HG02763 (cell line): Measurements from ENCODE around the gene CHMP1A.
"Not testable (repeated sequence)": the region's sequence is repeated elsewhere in the genome, so short reads cannot be mapped to it uniquely, and the experiment has no call there.

ENCODE experiments used
- ATAC-seq: cut with Tn5 transposase; IDR thresholded peaks from one replicate; pipeline ENCODE4 v1.9.1; 2021; ENCODE audit warnings: mild to moderate bottlenecking, moderate library complexity; ENCODE audit not compliant: unreplicated experiment

The CHMP1A gene

DNA sequence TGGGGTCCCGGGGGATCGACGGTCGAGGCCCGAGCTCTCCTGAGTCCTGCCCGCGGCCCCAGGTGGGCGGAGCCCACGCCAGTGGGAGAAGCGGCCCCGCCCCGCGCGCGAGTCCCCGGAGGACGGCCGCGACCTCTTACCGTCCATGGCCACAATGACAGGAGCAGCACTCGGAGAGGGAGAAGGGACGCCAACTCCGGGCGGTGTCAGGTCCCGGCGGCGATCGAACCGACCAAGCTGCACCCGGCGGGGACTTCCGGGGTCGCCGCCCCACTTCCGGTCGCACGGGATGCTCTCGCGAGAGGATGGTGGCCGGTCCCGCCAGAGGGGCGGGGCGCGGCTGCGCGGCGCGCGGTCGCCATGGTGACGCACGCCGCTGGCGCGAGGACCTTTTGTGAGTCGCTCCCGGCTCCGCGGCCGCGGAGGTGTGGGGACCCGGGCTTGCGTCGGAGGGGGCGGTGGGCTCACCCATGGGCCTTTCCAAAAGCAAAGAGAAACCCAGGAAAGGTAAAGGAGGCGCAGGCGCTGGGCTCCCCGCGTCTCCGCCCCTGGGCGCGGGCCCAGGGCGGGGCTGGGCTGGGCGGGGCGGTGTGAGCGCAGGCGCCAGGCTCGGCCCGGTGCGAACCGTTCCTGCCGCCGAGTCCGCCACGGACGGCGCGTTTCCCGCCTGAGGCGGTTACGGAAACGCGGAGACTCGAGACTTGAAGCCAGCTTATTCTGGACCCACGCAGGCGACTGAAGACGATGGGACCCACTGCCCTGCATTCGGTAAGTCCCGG, at the start of gene CHMP1A, which contains the start of gene SPATA33:
Gene CHMP1A, minus strand, starts transcription at position 267 of the 779 bp plus-strand sequence. Its CDS starts 120 bp downstream, at position 147.
Gene SPATA33, plus strand, starts transcription at position 395 of the 779 bp plus-strand sequence. Its CDS starts 76 bp downstream, at position 471.
- ATAC-seq = peak; percentile 92

DNA sequence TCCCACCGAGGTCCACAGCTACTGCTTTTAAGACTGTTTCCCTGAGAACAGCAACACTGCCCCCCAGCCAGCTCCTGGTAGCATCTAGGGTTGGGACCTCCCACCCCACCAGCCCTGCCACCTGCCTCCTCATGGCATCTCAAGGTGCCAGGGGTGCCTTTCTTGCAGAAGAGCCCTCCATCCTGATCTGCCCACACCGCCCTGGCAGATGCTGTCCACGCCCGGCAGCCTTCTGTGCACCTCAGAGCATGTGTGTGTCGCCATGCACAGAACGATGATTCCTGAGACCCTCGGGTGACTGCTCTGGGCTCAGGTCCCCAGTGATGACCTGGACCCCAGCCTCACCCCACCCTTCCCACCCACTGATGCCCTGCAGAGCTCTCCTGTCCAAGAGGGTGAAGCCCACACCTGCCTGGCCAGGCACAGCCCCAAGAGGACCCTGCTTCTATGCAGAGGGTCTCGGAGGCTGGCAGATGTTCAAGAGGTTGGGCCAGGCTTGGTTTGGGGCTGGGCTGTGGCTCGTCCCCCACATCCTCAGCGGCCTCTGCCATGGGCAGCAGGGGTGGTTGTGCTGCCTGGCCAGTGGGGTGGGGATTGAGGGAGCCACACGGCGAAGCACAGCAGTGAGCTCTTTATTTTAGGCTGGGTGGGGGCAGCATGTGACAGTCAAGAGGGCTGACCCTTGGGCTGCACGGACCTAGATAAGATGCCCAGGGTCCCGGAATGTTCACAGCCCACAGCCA, 49.2 kb upstream of the CHMP1A start:
- no peak for ATAC-seq

DNA sequence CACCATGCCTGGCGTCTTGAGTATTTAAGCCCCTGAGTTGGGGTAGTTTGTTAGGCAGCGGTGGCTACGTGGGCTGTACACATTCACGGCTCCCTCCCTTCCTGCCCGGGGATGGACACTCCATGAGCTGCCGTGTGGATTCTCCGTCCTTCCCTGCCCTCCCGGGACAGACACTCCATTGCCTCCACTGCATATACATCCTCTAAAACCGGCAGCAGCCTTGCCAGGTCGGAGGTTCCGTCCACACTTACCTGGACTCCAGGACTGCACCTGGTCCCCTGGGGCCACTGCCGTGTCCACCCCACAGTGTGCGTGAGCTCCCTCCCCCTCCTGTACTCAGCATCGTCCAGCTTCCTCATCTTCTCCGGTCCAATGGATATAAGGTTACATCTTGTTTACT, 47.5 kb upstream of the CHMP1A start:
- no peak for ATAC-seq

DNA sequence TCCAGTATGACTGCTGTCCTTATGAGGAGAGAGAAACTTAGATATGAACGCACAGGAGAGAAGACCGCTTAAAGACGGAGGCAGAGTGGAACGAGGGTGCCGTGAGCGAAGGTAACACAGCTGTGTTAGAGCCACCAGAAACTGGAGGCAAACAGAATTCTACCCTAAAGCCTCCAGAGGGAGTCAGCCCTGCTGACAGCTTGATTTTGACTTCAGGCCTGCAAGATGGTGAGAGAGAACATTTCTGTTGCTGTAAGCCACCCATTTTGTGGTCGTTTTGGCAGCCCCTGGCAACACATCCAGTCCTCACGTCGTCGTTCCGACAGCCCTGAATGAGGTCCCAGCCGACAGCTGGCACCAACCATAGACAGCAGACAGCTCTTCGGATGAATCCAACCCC, 46.8 kb upstream of the CHMP1A start:
- no peak for ATAC-seq

DNA sequence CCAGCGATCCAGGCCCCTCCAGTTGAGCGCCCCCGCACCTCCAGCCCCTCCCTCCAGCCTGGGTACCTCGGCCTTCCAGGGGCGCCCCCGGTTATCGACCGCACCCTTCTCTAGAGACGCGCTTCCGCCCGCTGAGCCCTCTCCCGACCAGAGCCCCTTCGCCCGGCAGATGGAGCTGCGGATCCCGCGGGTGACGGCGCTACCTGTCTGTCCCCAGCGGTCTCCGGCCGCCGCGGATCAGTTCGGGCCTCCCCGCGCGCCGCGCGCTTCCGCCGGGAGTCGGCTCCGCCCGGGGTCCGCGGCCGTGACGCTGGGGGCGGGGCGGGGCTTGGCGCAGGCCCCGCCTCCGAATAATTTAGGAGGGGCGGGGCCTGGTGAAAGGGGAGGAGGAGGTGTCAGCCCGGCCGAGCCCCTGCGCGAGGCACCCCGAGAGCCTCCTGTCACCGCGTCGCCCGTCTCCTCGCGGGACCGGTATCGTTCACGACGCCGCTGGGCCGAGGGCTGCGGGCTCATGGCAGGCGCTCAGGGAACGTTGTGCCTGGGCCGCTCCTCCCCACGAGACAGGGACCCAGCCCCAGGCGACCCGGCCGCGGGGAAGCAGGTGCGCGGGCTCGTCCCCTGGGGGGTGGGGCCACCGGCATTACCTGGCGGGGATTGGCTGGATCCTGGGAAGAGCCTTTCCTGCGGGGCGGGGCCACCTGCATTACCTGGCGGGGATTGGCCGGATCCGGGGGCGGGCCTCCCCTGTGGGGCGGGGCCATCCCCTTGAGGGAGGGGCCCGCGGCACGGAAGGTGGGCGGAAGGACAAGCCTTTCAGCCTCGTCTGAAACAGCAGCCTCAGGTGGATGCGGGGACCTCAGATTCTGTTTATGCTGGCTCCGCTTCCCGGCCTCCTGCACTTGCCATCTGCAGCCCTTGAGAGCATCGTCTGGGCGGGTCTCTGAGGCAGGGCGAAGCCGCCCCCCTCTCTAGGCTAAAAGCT, 44.2 kb upstream of the CHMP1A start, which contains the start of gene SPATA2L:
Gene SPATA2L, minus strand, starts transcription at position 281 of the 982 bp plus-strand sequence. CDS start 473 bp downstream, outside the sequence.
- peak; percentile 70 for ATAC-seq

DNA sequence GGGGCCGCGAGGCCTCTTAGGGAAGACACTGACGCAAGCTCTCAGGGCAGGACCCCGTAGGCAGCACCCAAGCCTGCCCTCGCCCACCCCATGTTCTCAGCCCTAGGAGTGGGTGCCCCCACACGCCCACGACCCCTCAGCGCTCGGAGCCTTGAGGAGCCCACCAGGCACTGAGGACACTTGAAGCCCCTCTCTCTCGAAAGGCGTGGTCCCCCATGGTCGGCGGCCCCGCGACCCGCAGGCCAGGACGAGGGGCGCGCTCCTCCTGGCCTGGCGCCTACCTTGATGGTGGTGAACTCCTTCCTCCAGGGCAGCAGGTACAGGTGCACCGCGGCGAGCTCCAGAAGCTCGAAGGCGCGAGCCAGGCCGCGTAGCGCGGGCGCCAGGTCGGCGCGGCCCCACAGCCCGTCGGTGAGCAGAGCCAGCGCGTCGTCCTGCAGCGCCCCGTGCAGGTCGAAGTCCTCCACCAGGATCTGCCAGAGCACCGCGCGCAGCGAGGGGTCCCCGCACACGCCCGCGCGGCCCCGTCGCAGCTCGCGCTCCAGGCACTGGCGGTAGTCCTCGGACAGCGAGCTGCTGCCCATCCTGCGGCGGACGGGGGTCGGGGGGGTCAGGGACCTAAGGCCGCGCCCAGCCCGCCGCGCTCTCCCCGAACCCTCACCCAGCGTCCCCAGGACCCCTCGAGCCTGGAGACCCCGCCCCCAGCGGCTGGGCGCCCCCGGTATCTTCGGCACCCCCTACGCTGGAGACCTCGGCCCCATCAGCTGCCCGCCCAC, 43.3 kb upstream of the CHMP1A start:
- no peak for ATAC-seq

DNA sequence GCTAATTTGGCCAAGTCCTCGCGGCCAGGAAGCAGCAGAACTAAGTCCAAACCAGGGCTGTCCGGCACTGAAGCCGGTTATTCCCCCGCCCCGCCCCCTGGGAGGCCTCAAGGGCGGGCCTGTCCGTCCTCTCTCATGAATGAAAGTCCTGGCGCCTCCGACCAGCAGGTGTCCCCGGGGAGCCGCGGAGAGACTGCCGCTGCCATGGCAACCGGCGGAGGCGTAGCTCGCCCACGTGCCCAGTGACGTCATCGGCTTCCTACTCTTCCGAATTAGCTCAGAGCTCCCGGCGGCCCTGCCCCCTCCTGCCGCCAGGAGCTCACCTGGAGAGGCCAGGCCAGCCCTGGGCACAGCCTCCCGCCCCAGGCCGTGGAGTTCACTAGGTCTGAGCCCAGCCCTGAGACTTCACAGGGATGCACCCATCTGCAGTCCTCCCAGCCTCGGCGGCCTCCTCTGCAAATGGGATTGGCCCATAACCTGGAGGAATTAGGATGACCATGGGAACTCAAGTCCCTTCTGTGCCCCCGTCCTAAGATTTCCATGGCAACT, 42.7 kb upstream of the CHMP1A start:
- peak; percentile 47 for ATAC-seq

DNA sequence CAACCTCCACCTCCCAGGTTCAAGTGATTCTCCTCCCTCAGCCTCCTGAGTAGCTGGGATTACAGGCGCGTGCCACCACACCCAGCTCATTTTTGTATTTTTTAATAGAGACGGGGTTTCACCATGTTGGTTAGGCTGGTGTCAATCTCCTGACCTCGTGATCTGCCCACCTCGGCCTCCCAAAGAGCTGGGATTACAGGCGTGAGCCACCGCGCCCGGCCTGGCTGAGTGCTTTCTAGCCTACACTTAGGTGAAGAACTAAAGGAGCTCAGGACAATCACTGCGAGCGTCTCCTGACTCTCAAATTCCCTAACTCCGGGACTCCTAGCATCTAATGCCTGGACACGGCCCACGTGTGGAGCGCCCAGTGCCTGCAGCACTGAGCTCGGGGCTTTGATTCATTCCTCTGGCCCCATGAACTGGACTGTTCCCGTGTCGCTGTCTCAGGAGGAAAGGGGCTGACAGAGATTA, 42.2 kb upstream of the CHMP1A start:
- not testable (repeated sequence) for ATAC-seq

DNA sequence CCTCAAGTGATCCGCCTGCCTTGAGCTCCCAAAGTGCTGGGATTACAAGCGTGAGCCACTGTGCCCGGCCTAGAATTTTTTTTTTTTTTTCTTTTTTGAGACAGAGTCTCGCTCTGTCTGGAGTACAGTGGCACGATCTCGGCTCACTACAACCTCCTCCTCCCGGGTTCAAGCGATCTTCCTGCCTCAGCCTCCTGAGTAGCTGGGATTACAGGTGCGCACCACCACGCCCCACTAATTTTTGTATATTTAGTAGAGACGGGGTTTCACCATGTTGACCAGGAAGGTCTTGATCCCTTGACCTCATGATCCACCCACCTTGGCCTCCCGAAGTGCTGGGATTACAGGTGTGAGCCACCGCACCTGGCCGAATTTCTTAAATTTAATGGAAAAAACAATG, 41.2 kb upstream of the CHMP1A start:
- not testable (repeated sequence) for ATAC-seq

DNA sequence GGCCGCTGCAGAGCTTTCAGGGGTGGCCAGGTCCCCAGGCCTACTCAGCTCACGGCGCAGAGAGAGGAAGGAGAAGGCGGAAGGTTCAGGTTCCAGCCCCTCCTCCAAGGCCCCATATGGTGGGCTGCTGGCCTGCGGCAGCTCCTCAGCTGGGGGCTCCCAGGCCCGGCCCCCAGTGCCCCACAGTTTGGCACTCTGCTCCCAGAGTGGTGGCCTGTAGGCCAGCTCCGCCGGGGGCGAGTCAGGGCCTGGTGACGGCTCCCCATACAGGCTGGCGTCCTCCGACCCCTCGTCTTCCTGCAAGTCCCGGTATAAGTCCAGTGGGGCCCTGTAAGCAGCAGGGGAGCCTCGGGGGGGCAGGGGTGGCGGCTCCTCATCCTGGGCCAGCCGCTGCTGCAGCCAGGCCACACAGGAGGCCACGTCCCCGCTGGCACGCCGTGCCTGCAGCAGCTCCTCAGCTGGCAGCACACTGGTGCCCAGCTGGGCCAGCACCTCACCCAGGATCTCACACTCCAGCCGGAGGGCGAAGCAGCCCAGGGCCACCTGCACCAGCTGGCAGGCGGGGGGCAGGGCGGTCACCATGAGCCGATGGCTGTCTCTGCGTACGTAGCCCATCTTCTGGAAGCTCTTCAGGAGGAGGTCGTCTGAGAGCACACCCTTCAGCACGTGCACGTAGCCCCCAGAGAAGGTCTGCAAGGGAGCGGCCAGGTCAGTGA, 40.3 kb upstream of the CHMP1A start:
- no peak for ATAC-seq

DNA sequence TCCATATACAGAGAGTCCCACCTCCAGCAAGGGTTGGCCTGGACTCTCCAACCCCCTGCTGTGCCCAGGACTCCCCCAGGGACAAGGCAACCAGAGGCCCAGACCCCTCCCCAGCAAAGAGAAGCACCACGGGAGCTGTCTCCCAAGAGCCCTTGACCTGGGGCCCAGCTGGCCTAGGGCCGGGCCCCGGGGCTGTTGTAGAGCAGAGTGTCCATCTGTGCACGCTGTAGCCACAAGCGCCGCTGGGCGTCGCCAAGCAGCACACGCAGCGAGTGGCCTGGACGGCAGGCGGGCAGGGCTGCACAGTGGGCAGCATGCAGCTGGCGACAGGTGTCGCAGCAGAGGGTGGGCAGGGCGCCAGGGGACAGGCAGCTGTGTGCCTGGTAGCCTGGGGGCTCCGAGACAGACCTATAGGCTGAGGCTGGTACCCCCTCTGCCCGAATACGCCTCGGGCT, 39.7 kb upstream of the CHMP1A start:
- no peak for ATAC-seq

DNA sequence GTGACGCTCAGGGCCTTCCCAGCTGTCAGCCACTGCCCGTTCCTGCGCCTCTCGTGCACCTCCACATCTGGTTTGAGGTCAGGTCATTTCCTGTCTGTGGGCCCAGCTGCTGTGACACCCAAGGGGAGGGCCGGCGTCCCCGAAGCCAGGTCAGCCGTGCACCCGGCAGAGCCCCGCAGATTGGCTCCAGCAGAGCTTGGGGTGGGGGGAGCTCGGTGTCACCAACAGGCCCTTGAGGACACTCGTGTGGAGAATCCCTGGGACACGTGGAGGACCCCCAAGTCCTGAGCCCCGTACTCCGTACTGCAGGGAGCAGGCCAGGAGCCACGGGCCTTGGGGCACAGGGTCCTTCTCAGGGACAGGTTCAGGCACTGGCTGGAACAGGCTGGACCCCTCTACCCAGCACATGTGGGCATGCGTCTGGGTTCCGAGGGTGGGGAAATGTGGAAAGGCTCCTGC, 39.2 kb upstream of the CHMP1A start:
- no peak for ATAC-seq

DNA sequence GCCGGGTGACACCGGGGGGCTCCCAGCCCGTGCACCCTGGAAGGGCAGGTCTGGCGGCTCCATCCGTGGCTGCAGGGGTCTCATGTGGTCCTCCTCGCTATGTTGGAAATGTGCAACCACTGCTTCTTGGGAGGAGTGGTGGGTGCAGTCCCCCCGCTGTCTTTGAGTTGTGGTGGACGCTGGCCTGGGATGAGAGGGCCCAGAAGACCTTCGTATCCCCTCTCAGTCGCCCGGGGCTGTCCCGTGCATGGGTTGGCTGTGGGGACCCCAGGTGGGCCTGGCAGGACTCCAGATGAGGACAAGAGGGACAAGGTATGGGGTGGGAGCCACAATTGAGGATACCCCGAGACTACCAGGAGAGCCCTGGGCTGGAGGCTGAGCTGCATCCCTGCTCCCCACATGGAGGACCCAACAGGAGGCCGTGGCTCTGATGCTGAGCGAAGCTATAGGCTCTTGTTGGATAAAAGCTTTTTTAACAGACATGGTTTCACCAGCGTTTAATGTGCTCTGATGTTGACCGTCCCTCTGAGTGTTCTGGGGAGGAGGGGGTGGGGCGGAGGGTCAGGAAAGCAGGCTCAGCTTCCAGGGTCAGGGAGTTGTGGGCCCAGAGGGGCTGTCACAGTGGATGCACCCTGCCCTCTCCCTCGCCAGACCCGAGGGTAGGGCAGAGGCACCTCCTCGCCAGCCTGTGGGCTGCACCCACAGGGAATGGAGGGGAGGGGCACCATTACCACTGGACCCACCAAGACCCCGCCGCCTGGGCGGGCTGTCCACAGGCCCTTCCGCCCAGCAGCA, 38.6 kb upstream of the CHMP1A start:
- no peak for ATAC-seq

DNA sequence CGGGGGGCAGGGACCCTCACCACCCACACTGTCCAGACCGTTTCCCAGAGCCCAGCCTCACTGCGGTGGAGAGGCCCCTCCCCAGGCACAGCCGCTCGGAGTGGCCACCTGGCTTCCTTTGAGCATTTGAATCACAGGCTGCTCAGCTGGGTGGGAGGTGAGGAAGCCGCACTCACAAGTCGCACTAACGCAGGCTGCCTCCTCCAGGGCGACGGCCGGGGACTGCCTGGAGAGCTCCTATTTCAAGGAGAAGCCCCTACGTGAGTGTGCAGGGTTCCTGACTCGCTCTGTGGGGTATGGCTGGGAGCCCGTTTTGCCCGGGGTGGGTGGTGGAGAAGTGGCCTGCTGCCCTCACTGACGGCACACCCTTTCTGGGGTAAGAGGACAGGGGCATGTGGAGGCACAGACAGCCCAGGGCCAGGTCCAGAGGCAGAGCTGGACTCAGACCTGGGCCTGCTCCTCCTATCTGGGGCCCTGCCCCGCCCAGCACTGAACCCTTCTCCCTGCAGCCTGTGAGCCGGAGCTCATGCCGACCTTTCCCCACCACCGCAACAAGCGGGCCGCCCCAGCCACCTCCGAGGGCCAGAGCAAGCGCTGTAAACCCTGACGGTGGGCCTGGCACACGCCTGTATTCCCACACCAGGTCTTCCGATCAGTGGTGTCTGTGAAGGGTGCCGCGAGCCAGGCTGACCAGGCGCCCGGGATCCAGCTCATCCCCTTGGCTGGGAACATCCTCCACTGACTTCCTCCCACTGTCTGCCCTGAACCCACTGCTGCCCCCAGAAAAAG, 37.8 kb upstream of the CHMP1A start:
- ATAC-seq = no peak

DNA sequence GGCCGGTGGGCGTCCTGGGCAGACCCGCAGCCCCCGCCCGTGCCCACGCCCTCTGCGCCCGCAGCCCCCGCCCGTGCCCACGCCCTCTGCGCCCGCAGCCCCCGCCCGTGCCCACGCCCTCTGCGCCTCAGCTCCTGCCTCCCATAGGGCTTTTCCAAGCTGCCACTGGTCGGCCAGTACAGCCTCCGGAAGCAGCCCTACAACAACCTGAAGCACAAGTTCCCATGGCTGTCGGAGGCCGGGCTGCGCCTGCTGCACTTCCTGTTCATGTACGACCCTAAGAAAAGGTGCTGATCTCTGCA, 37.2 kb upstream of the CHMP1A start:
- ATAC-seq = not testable (repeated sequence)

DNA sequence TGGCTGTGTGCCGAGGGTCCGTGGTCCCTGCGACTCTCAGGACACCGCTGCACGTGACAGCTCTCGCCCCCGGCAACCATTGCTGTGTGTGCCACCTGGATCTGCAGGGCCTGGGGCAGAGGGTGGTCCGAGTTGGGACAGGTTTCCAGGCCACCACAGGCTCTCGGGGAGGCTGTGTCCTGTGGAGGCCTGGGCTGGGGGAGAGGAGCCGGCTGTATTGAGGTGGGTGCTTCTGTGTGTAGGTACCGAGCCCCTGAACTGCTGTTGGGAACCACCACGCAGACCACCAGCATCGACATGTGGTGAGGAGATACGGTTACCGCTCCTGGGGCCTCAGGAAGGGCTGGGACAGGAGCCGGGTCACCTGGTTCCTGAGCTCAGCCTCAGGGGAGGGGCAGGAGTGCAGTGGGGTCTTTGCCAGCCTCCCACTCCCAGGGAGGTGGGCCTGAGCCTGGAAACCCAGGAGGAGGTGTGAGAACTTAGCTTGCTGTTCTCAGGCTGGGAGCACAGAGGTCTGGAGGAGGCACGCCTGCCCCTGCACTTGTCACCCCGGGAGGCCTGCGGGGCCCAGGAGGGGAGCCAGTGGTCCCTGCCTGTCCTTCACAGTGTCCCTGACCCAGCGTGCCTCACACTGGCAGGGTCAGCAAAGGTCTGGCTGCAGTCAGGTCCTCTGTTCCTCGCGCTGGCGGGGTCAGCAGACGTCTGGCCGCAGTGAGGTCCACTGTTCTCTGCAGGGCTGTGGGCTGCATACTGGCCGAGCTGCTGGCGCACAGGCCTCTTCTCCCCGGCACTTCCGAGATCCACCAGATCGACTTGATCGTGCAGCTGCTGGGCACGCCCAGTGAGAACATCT, 36.6 kb upstream of the CHMP1A start:
- no peak for ATAC-seq
